Measurements from ENCODE around the gene ADRM1. TPM values are rescaled to one million over a fixed set of nuclear protein-coding genes. Genes with fewer than 3 reads are reported as not detected.

Gene ADRM1
- total and polyA plus RNA-seq, 10 of the 15 experiments (the other 5 are each of a cell fraction or from before 2014, with no cell fraction given): 3.4 to 213 (median 95.9) TPM

DNA sequence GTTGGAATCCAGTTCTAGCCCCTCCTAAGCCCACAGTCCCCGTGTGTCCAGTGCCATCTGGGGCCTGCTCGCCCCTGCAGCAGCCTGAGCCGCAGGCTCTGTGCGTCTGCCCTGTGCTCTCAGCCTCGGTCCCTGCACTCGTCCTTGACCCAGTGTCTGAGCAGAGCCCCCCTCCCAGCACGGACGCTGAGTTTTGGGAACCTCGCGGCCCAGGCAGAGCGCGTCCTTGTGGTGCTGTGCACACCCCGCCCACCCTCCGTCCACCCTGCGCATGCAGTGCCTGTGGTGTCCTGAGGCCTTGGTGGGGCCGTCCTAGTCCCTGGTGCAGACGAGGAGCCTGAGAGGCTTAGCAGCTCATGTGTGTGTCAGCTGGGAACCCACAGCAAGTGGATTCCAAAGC, 32.9 kb upstream of the ADRM1 start:
- Histone ChIP-seq H3K36me3 (ENCODE audit: control insufficient read depth in 2 of 2, insufficient read depth in 2 of 2, low read length in 1 of 2) (peaks cover 11 to 21% of the 10 kb centered on the region in 2 experiments), H3K9me3 (replicated peaks; ENCODE audit: control insufficient read depth, insufficient read depth, low read length) (no peaks in the 10 kb centered on the region; the same call in 2 of the 3 replicates), H3K9ac (ENCODE audit: control insufficient read depth, insufficient read depth, low read length) (no peak overlapping the region), H4K20me1 (ENCODE audit: control insufficient read depth, insufficient read depth) (no peaks in the 10 kb centered on the region), H3K4me1 (ENCODE audit: control insufficient read depth, insufficient read depth, low read length) (no peaks in the 10 kb centered on the region), H3K4me3 (no peak overlapping the region), H3K79me2 (ENCODE audit: control insufficient read depth, insufficient read depth, low read length) (no peaks in the 10 kb centered on the region), H3K27ac (ENCODE audit: control insufficient read depth, insufficient read depth) (no peak overlapping the region), H3K27me3 (replicated peaks in 1 of 2; ENCODE audit: control insufficient read depth in 2 of 2, insufficient read depth in 2 of 2, low read length in 1 of 2) (no peaks in the 10 kb centered on the region), H3K4me2 (ENCODE audit: control insufficient read depth, insufficient read depth) (no peak overlapping the region), H2AFZ (ENCODE audit: control insufficient read depth, low read depth, low read length) (no peak overlapping the region)
- POLR2A ChIA-PET: no interaction called here
- BruUV-seq (replicated peaks): no TSS peak
- ATAC-seq (no peak), FAIRE-seq (no peak), DNase-seq (ENCODE audit: low read depth, low spot score) (no peak)
- WGBS (ENCODE audit: insufficient coverage, insufficient replicate concordance, low lambda C conversion rate, missing lambda C conversion rate): 94% methylated on average over 17 of the region's 17 CpGs
- intact Hi-C loops (cut with micrococcal nuclease; ENCODE audit: unreplicated experiment) (no loop called here), in situ Hi-C loops (cut with MboI) (no loop called here)
- RAD21 ChIA-PET (ENCODE audit: unreplicated experiment): no interaction called here
- SMC1A ChIA-PET (ENCODE audit: uncharacterized antibody, unreplicated experiment): no interaction called here
- TF ChIP-seq SMARCA5 (IDR thresholded peaks at IDR 0.05) (no peak), CBX3 (IDR thresholded peaks at IDR 0.05; ENCODE audit: borderline replicate concordance, low read depth) (no peak), YY1 (IDR thresholded peaks at IDR 0.05; ENCODE audit: low read depth, low read length) (no peak), NBN (IDR thresholded peaks at IDR 0.05) (no peak), ASH2L (IDR thresholded peaks at IDR 0.05; ENCODE audit: borderline replicate concordance, low read depth) (no peak)
- TF ChIP-seq, protein P1, sequence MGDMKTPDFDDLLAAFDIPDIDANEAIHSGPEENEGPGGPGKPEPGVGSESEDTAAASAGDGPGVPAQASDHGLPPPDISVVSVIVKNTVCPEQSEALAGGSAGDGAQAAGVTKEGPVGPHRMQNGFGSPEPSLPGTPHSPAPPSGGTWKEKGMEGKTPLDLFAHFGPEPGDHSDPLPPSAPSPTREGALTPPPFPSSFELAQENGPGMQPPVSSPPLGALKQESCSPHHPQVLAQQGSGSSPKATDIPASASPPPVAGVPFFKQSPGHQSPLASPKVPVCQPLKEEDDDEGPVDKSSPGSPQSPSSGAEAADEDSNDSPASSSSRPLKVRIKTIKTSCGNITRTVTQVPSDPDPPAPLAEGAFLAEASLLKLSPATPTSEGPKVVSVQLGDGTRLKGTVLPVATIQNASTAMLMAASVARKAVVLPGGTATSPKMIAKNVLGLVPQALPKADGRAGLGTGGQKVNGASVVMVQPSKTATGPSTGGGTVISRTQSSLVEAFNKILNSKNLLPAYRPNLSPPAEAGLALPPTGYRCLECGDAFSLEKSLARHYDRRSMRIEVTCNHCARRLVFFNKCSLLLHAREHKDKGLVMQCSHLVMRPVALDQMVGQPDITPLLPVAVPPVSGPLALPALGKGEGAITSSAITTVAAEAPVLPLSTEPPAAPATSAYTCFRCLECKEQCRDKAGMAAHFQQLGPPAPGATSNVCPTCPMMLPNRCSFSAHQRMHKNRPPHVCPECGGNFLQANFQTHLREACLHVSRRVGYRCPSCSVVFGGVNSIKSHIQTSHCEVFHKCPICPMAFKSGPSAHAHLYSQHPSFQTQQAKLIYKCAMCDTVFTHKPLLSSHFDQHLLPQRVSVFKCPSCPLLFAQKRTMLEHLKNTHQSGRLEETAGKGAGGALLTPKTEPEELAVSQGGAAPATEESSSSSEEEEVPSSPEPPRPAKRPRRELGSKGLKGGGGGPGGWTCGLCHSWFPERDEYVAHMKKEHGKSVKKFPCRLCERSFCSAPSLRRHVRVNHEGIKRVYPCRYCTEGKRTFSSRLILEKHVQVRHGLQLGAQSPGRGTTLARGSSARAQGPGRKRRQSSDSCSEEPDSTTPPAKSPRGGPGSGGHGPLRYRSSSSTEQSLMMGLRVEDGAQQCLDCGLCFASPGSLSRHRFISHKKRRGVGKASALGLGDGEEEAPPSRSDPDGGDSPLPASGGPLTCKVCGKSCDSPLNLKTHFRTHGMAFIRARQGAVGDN (IDR thresholded peaks at IDR 0.05): no peak
- CTCF ChIA-PET: no interaction called here
